ENCODE measurements around the gene LAPTM4A.

- TF ChIP-seq CTCF (IDR thresholded peaks at IDR 0.05) (no peak), ZFX (IDR thresholded peaks at IDR 0.05; ENCODE audit: borderline replicate concordance) (no peak)
Observed at GRCh38 chr2:20040489-20041172, 10.8 kb downstream of the LAPTM4A start.
